Measurements from ENCODE around the gene ANK3.

GRCh38 chr10:60395711-60396110, 6.0 kb upstream of the ANK3 start:
- TF ChIP-seq REST (IDR thresholded peaks at IDR 0.05; ENCODE audit: insufficient read depth in 1 of 2, low read depth in 2 of 2, low read length in 2 of 2) (no peak), SIN3A (IDR thresholded peaks at IDR 0.05; ENCODE audit: borderline replicate concordance, insufficient read depth, low read length) (no peak), TAF1 (IDR thresholded peaks at IDR 0.05; ENCODE audit: borderline replicate concordance, insufficient read depth, low read length) (no peak), POLR2AphosphoS5 (IDR thresholded peaks at IDR 0.05; ENCODE audit: low read depth, low read length) (no peak)
